GM12891 (cell line): ENCODE measurements around the gene SLC9C2.
"Not testable (repeated sequence)": the region's sequence is repeated elsewhere in the genome, so short reads cannot be mapped to it uniquely, and the experiment has no call there.

Experiments used
- DNase-seq: peaks from one replicate; pipeline ENCODE4 v3.0.0; 2011; ENCODE audit warnings: low spot score; ENCODE audit not compliant: insufficient read length
- FAIRE-seq: peaks from 2 replicates; lab custom pipeline; 2011; peaks lifted over from hg19 to GRCh38; lab: Jason Lieb, UNC
- PAX5 ChIP-seq: IDR thresholded peaks from 2 replicates; pipeline ENCODE4 v1.6.1; 2011; ENCODE audit warnings: low read length, moderate library complexity, mild to moderate bottlenecking; ENCODE audit not compliant: insufficient read depth, severe bottlenecking
- POLR2A ChIP-seq: IDR thresholded peaks from 2 replicates; pipeline ENCODE4 v1.6.1; 2011; ENCODE audit warnings: low read depth, low read length, control low read depth
- POLR2AphosphoS5 ChIP-seq: IDR thresholded peaks from 2 replicates; pipeline ENCODE4 v1.6.1; 2011; ENCODE audit warnings: low read depth, low read length, control low read depth
- POU2F2 ChIP-seq: IDR thresholded peaks from 2 replicates; pipeline ENCODE4 v1.6.1; 2011; ENCODE audit warnings: low read depth, mild to moderate bottlenecking, control low read depth, low read length, moderate library complexity
- SPI1 ChIP-seq: IDR thresholded peaks from 2 replicates; pipeline ENCODE4 v1.6.1; 2011; ENCODE audit warnings: low read depth, low read length, control low read depth
- TAF1 ChIP-seq: IDR thresholded peaks from 2 replicates; pipeline ENCODE4 v1.6.1; 2011; ENCODE audit warnings: low read depth, low read length, control low read depth

SLC9C2 gene

DNA sequence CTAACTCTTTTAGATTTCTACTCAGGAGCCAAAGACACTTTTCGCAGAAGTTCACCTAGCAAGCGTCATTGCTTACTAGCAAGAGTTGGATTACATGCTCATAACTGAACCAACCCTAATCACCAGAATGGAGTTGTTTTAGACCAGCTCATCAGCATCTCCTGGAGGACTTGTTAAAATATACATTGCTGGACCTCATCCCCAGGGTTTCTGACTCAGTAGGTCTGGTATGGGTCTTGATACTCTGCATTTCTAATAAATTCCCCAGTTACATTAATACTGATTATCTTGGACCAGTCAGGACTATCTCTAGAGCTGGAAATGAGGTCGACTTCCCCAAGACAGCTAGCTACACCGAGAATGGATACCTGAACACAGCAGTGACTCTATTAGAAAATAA, 135.4 kb downstream of the SLC9C2 start:
- no peak for TF ChIP-seq PAX5
- TF ChIP-seq TAF1 = no peak
- no peak for TF ChIP-seq POLR2AphosphoS5
- TF ChIP-seq POLR2A = no peak
- TF ChIP-seq POU2F2 = no peak
- DNase-seq (no peak), FAIRE-seq (no peak)

DNA sequence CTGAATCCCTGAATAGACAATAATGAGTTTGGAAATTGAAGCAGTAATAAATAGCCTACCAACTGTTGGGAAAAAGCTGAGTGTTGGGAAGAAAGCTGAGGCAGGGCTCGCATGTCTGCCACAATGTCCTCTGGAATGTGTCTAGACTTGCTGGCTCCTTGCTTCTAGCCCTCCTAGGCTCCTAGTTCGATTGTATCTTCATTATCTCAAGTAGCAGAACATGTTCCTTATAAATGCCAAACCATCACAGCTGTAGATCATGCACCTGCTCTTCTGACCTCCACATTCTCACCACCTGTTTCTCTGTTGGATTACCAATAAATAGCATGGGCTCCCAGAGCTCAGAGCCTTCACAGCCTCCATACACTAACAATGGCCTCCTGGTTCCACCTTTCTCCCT, 138.7 kb downstream of the SLC9C2 start:
- not testable (repeated sequence) for DNase-seq, FAIRE-seq

DNA sequence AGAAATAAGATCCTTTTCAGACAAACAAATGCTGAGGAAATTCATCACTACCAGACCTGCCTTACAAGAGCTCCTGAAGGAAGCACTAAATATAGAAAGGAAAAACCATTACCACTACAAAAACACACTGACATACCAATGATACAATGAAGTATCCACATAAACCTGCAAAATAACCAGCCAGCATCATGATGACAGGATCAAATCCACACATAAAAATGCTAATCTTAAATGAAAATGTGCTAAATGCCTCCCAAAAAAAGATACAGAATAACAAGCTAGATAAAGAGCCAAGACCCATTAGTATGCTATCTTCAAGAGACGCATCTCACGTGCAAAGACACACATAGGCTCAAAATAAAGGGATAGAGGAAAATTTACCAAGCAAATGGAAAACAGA, 140.2 kb downstream of the SLC9C2 start:
- not testable (repeated sequence) for FAIRE-seq

DNA sequence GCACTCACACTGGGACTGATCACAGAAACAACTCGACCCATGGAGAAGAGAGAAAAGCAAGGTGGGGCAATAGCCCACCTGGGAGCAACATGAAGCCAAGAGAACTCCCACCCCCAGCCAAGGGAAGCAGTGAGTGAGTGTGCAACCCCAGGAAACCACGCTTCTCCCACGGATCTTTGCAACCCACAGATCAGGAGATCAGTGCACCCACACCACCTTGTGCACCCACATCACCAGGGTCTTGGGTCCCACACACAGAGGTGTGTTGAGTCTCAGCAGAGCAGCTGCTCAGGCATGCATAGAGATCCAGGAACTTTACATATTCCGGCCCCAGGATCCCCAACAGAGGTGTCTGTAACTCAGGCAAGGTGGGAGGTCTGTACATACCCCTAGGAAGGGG, 143.0 kb downstream of the SLC9C2 start:
- DNase-seq (no peak), FAIRE-seq (no peak)
- TF ChIP-seq POLR2A (no peak), SPI1 (no peak), POU2F2 (no peak), PAX5 (no peak), TAF1 (no peak), POLR2AphosphoS5 (no peak)

More for the DNA sequence above, 140.2 kb downstream of the SLC9C2 start:
- not testable (repeated sequence) for DNase-seq

DNA sequence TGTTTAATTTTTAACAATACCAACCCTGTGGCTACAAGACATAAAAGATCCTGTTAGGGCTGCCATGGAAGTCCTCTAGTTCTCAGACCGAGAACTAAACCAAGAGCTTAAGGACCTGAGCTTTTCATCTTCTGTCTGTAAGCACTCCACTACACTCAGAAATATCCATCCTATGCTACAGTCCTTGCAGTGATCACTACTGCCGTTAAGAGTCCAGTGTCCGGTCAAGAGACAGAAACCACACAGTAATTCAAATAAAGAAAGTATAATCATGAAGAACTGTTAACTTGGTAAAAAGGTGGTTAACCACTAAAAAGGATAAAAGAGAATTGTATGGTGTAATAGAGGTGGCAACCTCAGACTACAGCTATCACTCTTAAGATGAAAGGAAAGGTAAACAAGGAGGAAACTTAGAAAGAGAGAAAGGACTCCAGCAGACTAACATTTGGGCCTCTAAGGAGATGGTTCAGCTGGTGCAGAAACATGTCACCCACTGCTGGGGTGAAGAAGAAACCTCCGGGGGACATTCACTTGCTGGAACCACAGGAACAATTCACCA, 147.8 kb downstream of the SLC9C2 start:
- TF ChIP-seq POLR2A (no peak), PAX5 (no peak), SPI1 (no peak), TAF1 (no peak), POLR2AphosphoS5 (no peak), POU2F2 (no peak)
- DNase-seq (no peak), FAIRE-seq (no peak)

DNA sequence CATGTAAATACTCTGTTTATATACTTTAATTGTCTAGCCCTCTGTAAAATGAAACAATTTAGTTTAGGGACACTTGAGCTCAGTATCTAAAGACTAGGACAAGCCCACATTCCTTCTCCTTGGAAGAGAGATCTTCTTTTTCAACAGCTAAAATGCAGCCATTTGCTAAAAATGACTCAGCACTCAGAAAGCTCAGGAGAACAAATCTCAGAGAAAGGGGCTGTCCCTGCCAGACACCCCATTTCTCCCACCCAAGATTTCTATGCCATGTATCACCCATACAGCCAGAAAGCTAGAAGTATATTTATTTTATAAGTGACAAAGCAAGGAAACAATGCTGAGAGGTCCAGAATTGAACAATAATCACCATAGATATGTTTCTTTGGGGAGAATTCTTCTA, 148.9 kb downstream of the SLC9C2 start:
- TF ChIP-seq POLR2AphosphoS5 (no peak), POU2F2 (no peak), PAX5 (no peak), SPI1 (no peak), TAF1 (no peak), POLR2A (no peak)
- FAIRE-seq (no peak), DNase-seq (no peak)

DNA sequence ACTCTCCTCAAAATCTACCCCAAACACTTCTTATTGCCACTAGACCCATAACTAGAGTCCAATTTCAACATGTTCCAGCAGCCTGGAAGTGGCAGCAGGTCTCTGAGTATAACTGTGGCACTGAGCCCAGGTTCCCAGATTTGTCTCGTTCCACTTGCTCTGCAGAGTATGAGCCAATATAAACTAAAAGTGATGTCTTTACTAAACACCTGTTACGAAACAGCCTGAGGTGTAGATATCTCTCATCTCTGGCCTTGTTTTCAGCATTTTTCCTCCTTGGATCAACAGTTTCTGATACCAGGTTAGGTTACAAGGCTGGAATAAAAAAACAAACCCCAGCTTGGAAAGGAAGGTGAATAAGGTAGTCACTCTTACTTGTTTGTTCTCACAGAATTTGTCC, 150.9 kb downstream of the SLC9C2 start:
- TF ChIP-seq SPI1 = no peak
- no peak for TF ChIP-seq PAX5
- TF ChIP-seq POLR2AphosphoS5 = no peak
- no peak for TF ChIP-seq TAF1
- no peak for TF ChIP-seq POLR2A
- no peak for TF ChIP-seq POU2F2
- FAIRE-seq (no peak), DNase-seq (no peak)
